Measurements from ENCODE around the gene TASOR2.

Gene TASOR2

GRCh38 chr10:5684318-5684970 lies at the start of gene TASOR2:
Gene TASOR2, plus strand, starts transcription at chr10:5684838. Its CDS starts 35,805 bp downstream, at chr10:5720643.
- peak; percentile 87 for FAIRE-seq

- no peak for FAIRE-seq
Measured at GRCh38 chr10:5634918-5635317, 49.7 kb upstream of the TASOR2 start.

GRCh38 chr10:5638494-5638893 lies 46.1 kb upstream of the TASOR2 start:
- FAIRE-seq = no peak

GRCh38 chr10:5639066-5639465 lies 45.6 kb upstream of the TASOR2 start:
- no peak for FAIRE-seq

- no peak for FAIRE-seq
Measured at GRCh38 chr10:5640036-5640435, 44.6 kb upstream of the TASOR2 start.

- FAIRE-seq = no peak
Measured at GRCh38 chr10:5640501-5640900, 44.1 kb upstream of the TASOR2 start.

- FAIRE-seq = no peak
Measured at GRCh38 chr10:5641501-5641900, 43.1 kb upstream of the TASOR2 start.

- peak; percentile 87 for FAIRE-seq
Measured at GRCh38 chr10:5643346-5644067, 41.1 kb upstream of the TASOR2 start.

GRCh38 chr10:5644930-5645329 lies 39.7 kb upstream of the TASOR2 start:
- no peak for FAIRE-seq

- FAIRE-seq = no peak
Measured at GRCh38 chr10:5645375-5645774, 39.3 kb upstream of the TASOR2 start.

- no peak for FAIRE-seq
Measured at GRCh38 chr10:5645944-5646617, 38.6 kb upstream of the TASOR2 start.

- no peak for FAIRE-seq
Measured at GRCh38 chr10:5647507-5648240, 37.0 kb upstream of the TASOR2 start.

- no peak for FAIRE-seq
Measured at GRCh38 chr10:5648494-5649457, 35.9 kb upstream of the TASOR2 start.

- FAIRE-seq = no peak
Measured at GRCh38 chr10:5649746-5650145, 34.9 kb upstream of the TASOR2 start.

GRCh38 chr10:5650664-5651387 lies 33.8 kb upstream of the TASOR2 start:
- no peak for FAIRE-seq

- no peak for FAIRE-seq
Measured at GRCh38 chr10:5651388-5651764, 33.3 kb upstream of the TASOR2 start.

GRCh38 chr10:5652746-5653145 lies 31.9 kb upstream of the TASOR2 start:
- no peak for FAIRE-seq

- no peak for FAIRE-seq
Measured at GRCh38 chr10:5654218-5654755, 30.4 kb upstream of the TASOR2 start.

GRCh38 chr10:5655121-5655520 lies 29.5 kb upstream of the TASOR2 start:
- no peak for FAIRE-seq

- no peak for FAIRE-seq
Measured at GRCh38 chr10:5656737-5657579, 27.7 kb upstream of the TASOR2 start.

Measured in endometrium (tissue), 2 donors.